HG03460 (cell line): ENCODE measurements around the gene FRY.

Experiments used
- ATAC-seq: cut with Tn5 transposase; IDR thresholded peaks from one replicate; pipeline ENCODE4 v1.9.1; 2021; ENCODE audit not compliant: unreplicated experiment

Gene FRY

GRCh38 chr13:32126278-32126677, 94.7 kb downstream of the FRY start:
- ATAC-seq = no peak

- no peak for ATAC-seq
These were observed 95.2 kb downstream of the FRY start for GRCh38 chr13:32126756-32127155.

- ATAC-seq = no peak
These were observed 96.1 kb downstream of the FRY start for GRCh38 chr13:32127691-32128090.

- no peak for ATAC-seq
These were observed 102.9 kb downstream of the FRY start for GRCh38 chr13:32134241-32135055.

- ATAC-seq = no peak
These were observed 103.4 kb downstream of the FRY start for GRCh38 chr13:32135056-32135390.

GRCh38 chr13:32135655-32136054, 104.1 kb downstream of the FRY start:
- no peak for ATAC-seq

- no peak for ATAC-seq
These were observed 104.5 kb downstream of the FRY start for GRCh38 chr13:32136061-32136460.

- ATAC-seq = no peak
These were observed 105.1 kb downstream of the FRY start for GRCh38 chr13:32136716-32137115.

- no peak for ATAC-seq
These were observed 107.7 kb downstream of the FRY start for GRCh38 chr13:32139251-32139650.

- no peak for ATAC-seq
These were observed 108.5 kb downstream of the FRY start for GRCh38 chr13:32140109-32140508.

GRCh38 chr13:32141462-32141861, 109.9 kb downstream of the FRY start:
- no peak for ATAC-seq

- no peak for ATAC-seq
These were observed 110.5 kb downstream of the FRY start for GRCh38 chr13:32142115-32142514.

- ATAC-seq = no peak
These were observed 111.4 kb downstream of the FRY start for GRCh38 chr13:32142956-32143375.

- no peak for ATAC-seq
These were observed 115.6 kb downstream of the FRY start for GRCh38 chr13:32147193-32147592.

GRCh38 chr13:32147976-32148375, 116.4 kb downstream of the FRY start:
- no peak for ATAC-seq

- no peak for ATAC-seq
These were observed 118.7 kb downstream of the FRY start for GRCh38 chr13:32150239-32150638.

- ATAC-seq = no peak
These were observed 119.2 kb downstream of the FRY start for GRCh38 chr13:32150794-32151193.

GRCh38 chr13:32151240-32151639, 119.7 kb downstream of the FRY start:
- no peak for ATAC-seq

- no peak for ATAC-seq
These were observed 121.5 kb downstream of the FRY start for GRCh38 chr13:32153056-32153455.

- no peak for ATAC-seq
These were observed 127.7 kb downstream of the FRY start for GRCh38 chr13:32159137-32159869.

- ATAC-seq = no peak
These were observed 130.9 kb downstream of the FRY start for GRCh38 chr13:32162395-32163005.

GRCh38 chr13:32164622-32165268, 133.2 kb downstream of the FRY start:
- no peak for ATAC-seq
